Inflammatory macrophage (primary cell): Measurements from ENCODE around the gene MTOR.
"Not testable (repeated sequence)": the region's sequence is repeated elsewhere in the genome, so short reads cannot be mapped to it uniquely, and the experiment has no call there.

Source experiments
- DNase-seq, 2 donors: peaks; one replicate each; pipeline ENCODE4 v3.0.0-alpha.2; 2020 to 2022

Gene MTOR

GRCh38 chr1:11100806-11101205 is 161.5 kb downstream of the MTOR start:
- not testable (repeated sequence) for DNase-seq

- DNase-seq: no peak
Measured at GRCh38 chr1:11100149-11100493, 162.2 kb downstream of the MTOR start.

- peak; percentile 93 to 94 for DNase-seq
Measured at GRCh38 chr1:11099310-11100148, 162.8 kb downstream of the MTOR start, which contains the start of gene EXOSC10. Gene EXOSC10, minus strand, starts transcription at chr1:11099869. Its CDS starts 38 bp downstream, at chr1:11099831.

- no peak for DNase-seq
Measured at GRCh38 chr1:11098931-11099309, 163.4 kb downstream of the MTOR start.

GRCh38 chr1:11083784-11084183 is 178.6 kb downstream of the MTOR start:
- DNase-seq: not testable (repeated sequence)

- DNase-seq: no peak
Measured at GRCh38 chr1:11080931-11081330, 181.4 kb downstream of the MTOR start.

- no peak for DNase-seq
Measured at GRCh38 chr1:11078631-11079030, 183.7 kb downstream of the MTOR start.

GRCh38 chr1:11073398-11073797 is 189.0 kb downstream of the MTOR start:
- not testable (repeated sequence) for DNase-seq

GRCh38 chr1:11072216-11072917 is 190.0 kb downstream of the MTOR start:
- DNase-seq: no peak

GRCh38 chr1:11071463-11072215 is 190.7 kb downstream of the MTOR start:
- DNase-seq: no peak

- no peak for DNase-seq
Measured at GRCh38 chr1:11070876-11071275, 191.5 kb downstream of the MTOR start.

GRCh38 chr1:11068600-11069473 is 193.5 kb downstream of the MTOR start:
- no peak for DNase-seq

- no peak for DNase-seq
Measured at GRCh38 chr1:11067716-11068599, 194.4 kb downstream of the MTOR start.

GRCh38 chr1:11065796-11066195 is 196.6 kb downstream of the MTOR start:
- no peak for DNase-seq

GRCh38 chr1:11064942-11065341 is 197.4 kb downstream of the MTOR start:
- no peak for DNase-seq

GRCh38 chr1:11063937-11064537 is 198.3 kb downstream of the MTOR start:
- DNase-seq: not testable (repeated sequence)

GRCh38 chr1:11062965-11063401 is 199.4 kb downstream of the MTOR start:
- peak in 1 of 2 donors; percentile 29 for DNase-seq

- no peak for DNase-seq
Measured at GRCh38 chr1:11061652-11062365, 200.5 kb downstream of the MTOR start.

- peak; percentile 93 to 97 for DNase-seq
Measured at GRCh38 chr1:11059968-11060830, 202.2 kb downstream of the MTOR start, which contains the start of gene SRM. Gene SRM, minus strand, starts transcription at chr1:11060018. Its CDS starts 75 bp downstream, at chr1:11059943.
